OCI-LY7 (cell line): ENCODE data around the gene SMTN.
"Not testable (repeated sequence)": the region's sequence is repeated elsewhere in the genome, so short reads cannot be mapped to it uniquely, and the experiment has no call there.

Experiments
- EZH2phosphoT487 ChIP-seq: fragments of 200-600 bp; sonication (generic); IDR thresholded peaks from 2 replicates; pipeline ENCODE4 v1.6.1; 2018; ENCODE audit warnings: low read depth, borderline replicate concordance, mild to moderate bottlenecking, mixed run types, antibody characterized with exemption, low read length, moderate library complexity, mixed read lengths
- TF ChIP-seq, protein P1 (sequence below): fragments of 200-600 bp; sonication (generic); conservative IDR thresholded peaks from 2 replicates; pipeline ENCODE4 v1.5.1; 2014; ENCODE audit warnings: mild to moderate bottlenecking, antibody characterized with exemption, low read length, moderate library complexity, mixed read lengths

DNA sequence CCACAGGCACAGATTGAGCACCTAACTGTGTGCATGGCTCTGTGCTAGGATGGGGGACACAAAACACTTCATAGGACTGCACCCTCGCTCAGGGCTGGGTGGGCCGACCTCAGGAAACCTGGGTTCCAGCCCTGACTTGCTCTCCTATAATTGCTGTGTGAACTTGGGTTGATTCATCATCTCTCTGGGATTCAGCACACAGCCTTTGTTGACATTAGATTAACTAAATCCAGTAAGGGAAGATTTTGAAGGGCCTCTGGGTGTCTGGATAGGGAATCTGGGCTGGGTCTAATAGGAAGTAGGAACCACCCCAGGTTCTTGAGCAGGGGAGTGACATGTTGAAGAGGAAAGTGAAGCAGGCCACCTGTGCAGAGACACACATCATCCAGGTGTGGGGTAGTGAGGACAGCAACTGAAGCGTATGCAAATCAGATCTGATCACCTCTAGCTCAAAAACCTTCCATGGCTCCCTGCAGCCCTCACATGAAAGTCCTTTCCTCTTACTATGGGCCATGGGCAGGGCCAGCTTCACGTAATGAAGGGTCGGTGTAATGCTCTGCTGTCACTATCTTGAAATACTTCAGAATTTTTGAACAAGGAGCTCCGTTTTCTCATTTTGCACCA, 11.3 kb upstream of the SMTN start:
- TF ChIP-seq, protein P1, sequence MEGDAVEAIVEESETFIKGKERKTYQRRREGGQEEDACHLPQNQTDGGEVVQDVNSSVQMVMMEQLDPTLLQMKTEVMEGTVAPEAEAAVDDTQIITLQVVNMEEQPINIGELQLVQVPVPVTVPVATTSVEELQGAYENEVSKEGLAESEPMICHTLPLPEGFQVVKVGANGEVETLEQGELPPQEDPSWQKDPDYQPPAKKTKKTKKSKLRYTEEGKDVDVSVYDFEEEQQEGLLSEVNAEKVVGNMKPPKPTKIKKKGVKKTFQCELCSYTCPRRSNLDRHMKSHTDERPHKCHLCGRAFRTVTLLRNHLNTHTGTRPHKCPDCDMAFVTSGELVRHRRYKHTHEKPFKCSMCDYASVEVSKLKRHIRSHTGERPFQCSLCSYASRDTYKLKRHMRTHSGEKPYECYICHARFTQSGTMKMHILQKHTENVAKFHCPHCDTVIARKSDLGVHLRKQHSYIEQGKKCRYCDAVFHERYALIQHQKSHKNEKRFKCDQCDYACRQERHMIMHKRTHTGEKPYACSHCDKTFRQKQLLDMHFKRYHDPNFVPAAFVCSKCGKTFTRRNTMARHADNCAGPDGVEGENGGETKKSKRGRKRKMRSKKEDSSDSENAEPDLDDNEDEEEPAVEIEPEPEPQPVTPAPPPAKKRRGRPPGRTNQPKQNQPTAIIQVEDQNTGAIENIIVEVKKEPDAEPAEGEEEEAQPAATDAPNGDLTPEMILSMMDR: not testable (repeated sequence)
- TF ChIP-seq EZH2phosphoT487: not testable (repeated sequence)
